HepG2 (cell line): Measurements from ENCODE around the gene TNFRSF6B. TPM values are rescaled to one million over a fixed set of nuclear protein-coding genes. Genes with fewer than 3 reads are reported as not detected.
A peak's percentile ranks its signal among the peaks of the same experiment; 100 is the strongest.

Source experiments
- ATAC-seq: fragments of 200-7000 bp; cut with Tn5 transposase; 3 replicates; pipeline ENCODE4 v1.9.1; 2020; ENCODE audit warnings: mild to moderate bottlenecking, moderate library complexity
- BruUV-seq: library from RNA; stranded (reverse); fragments of 400-500 nt; replicated peaks from 2 replicates; lab custom pipeline; 2021; lab: Mats Ljungman, UMichigan
- CTCF ChIA-PET: fragments of 300-600 bp; formaldehyde crosslinking; extraction: SDS; loops from one replicate; lab custom pipeline; 2021; ENCODE audit warnings: low total read pairs, inconsistent platforms, low intra/inter-chr PET ratio; lab: Yijun Ruan, JAX
- POLR2A ChIA-PET: fragments of 350-600 bp; sonication (Branson Sonifier 250); formaldehyde crosslinking; loops from one replicate; lab custom pipeline; 2020; ENCODE audit warnings: antibody characterized with exemption, inconsistent platforms; lab: Yijun Ruan, JAX
- DNase-seq: peaks from one replicate; pipeline ENCODE4 v3.0.0-alpha.2; 2015; ENCODE audit warnings: low spot score
- FAIRE-seq: peaks from 3 replicates; lab custom pipeline; 2011; peaks lifted over from hg19 to GRCh38; lab: Jason Lieb, UNC
- H2AFZ ChIP-seq: one replicate; pipeline ENCODE4 v1.6.1; 2011; ENCODE audit warnings: low read length, inconsistent platforms
- H3K27ac ChIP-seq: fragments of 300-600 bp; 3 replicates; pipeline ENCODE4 v1.8.0; 2011; ENCODE audit warnings: mixed run types, mild to moderate bottlenecking, mixed read lengths, low read length, inconsistent platforms; ENCODE audit not compliant: insufficient read depth; ENCODE audit errors: extremely low read length
- H3K27me3 ChIP-seq, 2 experiments: fragments of 200-600 bp in 1 of 2; 2 replicates in 1 of 2; 3 replicates in 1 of 2; pipeline versions ENCODE4 v1.6.0 to v1.8.0; 2011; ENCODE audit warnings: low read length in 2 of 2, mild to moderate bottlenecking in 2 of 2, moderate library complexity in 2 of 2, inconsistent platforms in 1 of 2; ENCODE audit not compliant: insufficient read depth in 2 of 2, control insufficient read depth in 1 of 2
- H3K36me3 ChIP-seq, 2 experiments: fragments of 200-600 bp in 1 of 2; replicated peaks in 1 of 2; 2 replicates in 1 of 2; 3 replicates in 1 of 2; pipeline versions ENCODE4 v1.5.1 to v1.8.0; 2011; ENCODE audit warnings: low read length in 2 of 2, inconsistent platforms in 1 of 2; ENCODE audit not compliant: insufficient read depth in 2 of 2, control insufficient read depth in 1 of 2
- H3K4me1 ChIP-seq: 2 replicates; pipeline ENCODE4 v1.5.1; 2012; ENCODE audit warnings: low read length, inconsistent platforms; ENCODE audit not compliant: insufficient read depth
- H3K4me2 ChIP-seq: 2 replicates; pipeline ENCODE4 v1.6.0; 2011; ENCODE audit warnings: low read depth, low read length, inconsistent platforms
- H3K4me3 ChIP-seq, 3 experiments: fragments of 200-600 bp in 1 of 3; sonication (generic), shearing (Covaris generic) in 1 of 3; replicated peaks in 1 of 3; 2 replicates each; pipeline ENCODE4 v1.5.1; 2011 to 2016; ENCODE audit warnings: low read length in 3 of 3, inconsistent platforms in 2 of 3, low read depth in 2 of 3, mild to moderate bottlenecking in 2 of 3, control low read depth in 1 of 3, mixed read lengths in 1 of 3; ENCODE audit not compliant: insufficient read depth in 1 of 3
- H3K79me2 ChIP-seq: one replicate; pipeline ENCODE4 v1.6.1; 2011; ENCODE audit warnings: low read length, inconsistent platforms; ENCODE audit not compliant: insufficient read depth
- H3K9ac ChIP-seq: 2 replicates; pipeline ENCODE4 v1.6.0; 2011; ENCODE audit warnings: mild to moderate bottlenecking, low read depth, low read length, inconsistent platforms; ENCODE audit not compliant: insufficient read depth
- H3K9me3 ChIP-seq: 2 replicates; pipeline ENCODE4 v1.5.1; 2012; ENCODE audit warnings: mild to moderate bottlenecking, low read length
- H4K20me1 ChIP-seq: 2 replicates; pipeline ENCODE4 v1.6.0; 2011; ENCODE audit warnings: inconsistent platforms, mild to moderate bottlenecking, low read length, moderate library complexity; ENCODE audit not compliant: insufficient read depth
- BRD4 ChIP-seq: sonication (generic); formaldehyde crosslinking; IDR thresholded peaks from 2 replicates; pipeline ENCODE4 v1.4.0; 2020; ENCODE audit warnings: missing genetic modification reagents
- CHCHD3 ChIP-seq: sonication (generic); formaldehyde crosslinking; IDR thresholded peaks from 2 replicates; pipeline ENCODE4 v1.8.0; 2022; ENCODE audit warnings: mild to moderate bottlenecking, missing genetic modification reagents, moderate library complexity
- ELF1 ChIP-seq: sonication (generic); formaldehyde crosslinking; IDR thresholded peaks from 2 replicates; pipeline ENCODE4 v1.4.0; 2020; ENCODE audit warnings: missing genetic modification reagents
- HOXA3 ChIP-seq: sonication (generic); formaldehyde crosslinking; IDR thresholded peaks from 2 replicates; pipeline ENCODE4 v1.5.0; 2020; ENCODE audit warnings: missing genetic modification reagents
- KLF16 ChIP-seq, 2 experiments: sonication (generic) in 1 of 2; formaldehyde crosslinking in 1 of 2; IDR thresholded peaks; 2 replicates each; pipeline versions ENCODE4 v1.6.1 to v1.8.0; 2016 to 2023; ENCODE audit warnings: missing genetic modification reagents in 2 of 2, missing compliant biosample characterization in 1 of 2
- NFATC3 ChIP-seq: sonication (generic); formaldehyde crosslinking; IDR thresholded peaks from 2 replicates; pipeline ENCODE4 v1.5.1; 2020; ENCODE audit warnings: mild to moderate bottlenecking, missing genetic modification reagents
- NR1H2 ChIP-seq: sonication (generic); formaldehyde crosslinking; IDR thresholded peaks from 2 replicates; pipeline ENCODE4 v1.8.1; 2022; ENCODE audit warnings: low read depth, missing genetic modification reagents, borderline replicate concordance
- SALL1 ChIP-seq: sonication (generic); formaldehyde crosslinking; IDR thresholded peaks from 2 replicates; pipeline ENCODE4 v1.8.0; 2022; ENCODE audit warnings: mild to moderate bottlenecking, missing genetic modification reagents
- STAT5B ChIP-seq: sonication (generic); formaldehyde crosslinking; IDR thresholded peaks from 2 replicates; pipeline ENCODE4 v1.4.0; 2020; ENCODE audit warnings: missing genetic modification reagents
- U2AF1 ChIP-seq: fragments of 200-400 bp; formaldehyde crosslinking; optimal IDR thresholded peaks from 2 replicates; pipeline ENCODE3; 2017; ENCODE audit warnings: mild to moderate bottlenecking, low read depth, low read length
- XBP1 ChIP-seq: sonication (generic); formaldehyde crosslinking; IDR thresholded peaks from 2 replicates; pipeline ENCODE4 v1.5.0; 2020; ENCODE audit warnings: missing genetic modification reagents
- ZFYVE20 ChIP-seq: sonication (generic); formaldehyde crosslinking; IDR thresholded peaks from 2 replicates; pipeline ENCODE4 v1.8.0; 2023; ENCODE audit warnings: low read depth, mild to moderate bottlenecking, moderate library complexity, missing genetic modification reagents, borderline replicate concordance
- ZNF292 ChIP-seq: sonication (generic); formaldehyde crosslinking; IDR thresholded peaks from 2 replicates; pipeline ENCODE4 v1.8.1; 2022; ENCODE audit warnings: mild to moderate bottlenecking, low read depth, missing genetic modification reagents, borderline replicate concordance
- WGBS: methylation state at CpG from one replicate; pipeline ENCODE4 v1.1.6; 2017; ENCODE audit warnings: low lambda C conversion rate; 5-methylcytosine and 5-hydroxymethylcytosine counted together
- in situ Hi-C: cut with HindIII; loops from 2 replicates; pipeline ENCODE4 v1.10.0; 2017; ENCODE audit warnings: low pct_unique_long_range_greater_than_20kb; ENCODE audit not compliant: extremely low pct_ligation_motif_present
- intact Hi-C: fragments of 100-400 bp; cut with micrococcal nuclease; formaldehyde crosslinking; loops from one replicate; pipeline ENCODE4 v1.10.0; 2022; ENCODE audit not compliant: unreplicated experiment
- polyA plus RNA-seq, 8 experiments: library from polyadenylated mRNA; depleted of rRNA in 3 of 8; stranded (reverse) in 7 of 8; unstranded in 1 of 8; fragments of >200 nt; fragmentation: Illumina TruSeq in 4 of 8; extraction: Trizol in 4 of 8; gene quantifications; 2 replicates each; pipeline versions ENCODE4 v1.2.1 to v1.2.3, GENCODE V29; 2011 to 2016; ENCODE audit warnings: low read depth in 4 of 8, missing spikeins in 1 of 8, mixed read lengths in 1 of 8; ENCODE audit not compliant: insufficient read depth in 1 of 8
- total RNA-seq, 5 experiments: library from RNA; depleted of rRNA; stranded (reverse); fragments of >200 nt; fragmentation: Illumina TruSeq; extraction: Trizol; gene quantifications; 2 replicates each; pipeline ENCODE4 v1.2.3, GENCODE V29; 2016; ENCODE audit warnings: low read depth in 1 of 5
- TF ChIP-seq, protein P1 (sequence below): sonication (generic); formaldehyde crosslinking; IDR thresholded peaks from 2 replicates; pipeline ENCODE4 v1.8.0; 2023; ENCODE audit warnings: mild to moderate bottlenecking, missing genetic modification reagents
- TF ChIP-seq, protein P2 (sequence below): sonication (generic); formaldehyde crosslinking; IDR thresholded peaks from 2 replicates; pipeline ENCODE4 v1.5.0; 2020; ENCODE audit warnings: mild to moderate bottlenecking, missing genetic modification reagents
- TF ChIP-seq, protein P3 (sequence below), 2 experiments: sonication (generic) in 1 of 2; formaldehyde crosslinking in 1 of 2; IDR thresholded peaks; 2 replicates each; pipeline versions ENCODE4 v1.4.0 to v1.6.1; 2018 to 2020; ENCODE audit warnings: missing genetic modification reagents in 2 of 2, borderline replicate concordance in 1 of 2, low read depth in 1 of 2, mild to moderate bottlenecking in 1 of 2, missing biosample characterization in 1 of 2
- TF ChIP-seq, protein P4 (sequence below): sonication (generic); formaldehyde crosslinking; IDR thresholded peaks from 2 replicates; pipeline ENCODE4 v1.8.0; 2022; ENCODE audit warnings: mild to moderate bottlenecking, missing genetic modification reagents, moderate library complexity

The TNFRSF6B gene
- total and polyA plus RNA-seq, 2 of the 13 experiments (the other 11 are each of a cell fraction or from before 2014, with no cell fraction given), result 0.24 TPM; not detected in 1

DNA sequence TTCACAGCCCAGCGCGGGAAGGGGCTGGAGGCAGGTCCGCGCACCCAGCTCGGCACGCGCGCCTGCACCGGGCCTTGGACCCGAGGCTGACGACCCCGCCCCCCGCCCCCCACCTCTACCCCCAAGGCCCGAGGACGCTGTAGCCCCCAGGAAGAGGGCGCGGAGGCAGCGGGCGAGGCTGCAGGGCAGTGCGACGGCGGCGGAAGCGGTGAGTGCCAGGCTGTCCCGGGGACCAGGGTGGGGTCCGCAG is 41.2 kb downstream of the TNFRSF6B start (continued):
- TF ChIP-seq SALL1 (CRISPR knock-in tag), result peak; percentile 34; the same call in 1 of the 2 replicates
- TF ChIP-seq CHCHD3 (CRISPR knock-in tag), result peak; percentile 6; the same call in 1 of the 2 replicates
- 0 out of 2 replicates have a peak, but pooled peaks have one; percentile 60 for TF ChIP-seq ZFYVE20
- TF ChIP-seq NR1H2 (CRISPR knock-in tag), result peak; percentile 3
- TF ChIP-seq, all 625 proteins: peak for 29

DNA sequence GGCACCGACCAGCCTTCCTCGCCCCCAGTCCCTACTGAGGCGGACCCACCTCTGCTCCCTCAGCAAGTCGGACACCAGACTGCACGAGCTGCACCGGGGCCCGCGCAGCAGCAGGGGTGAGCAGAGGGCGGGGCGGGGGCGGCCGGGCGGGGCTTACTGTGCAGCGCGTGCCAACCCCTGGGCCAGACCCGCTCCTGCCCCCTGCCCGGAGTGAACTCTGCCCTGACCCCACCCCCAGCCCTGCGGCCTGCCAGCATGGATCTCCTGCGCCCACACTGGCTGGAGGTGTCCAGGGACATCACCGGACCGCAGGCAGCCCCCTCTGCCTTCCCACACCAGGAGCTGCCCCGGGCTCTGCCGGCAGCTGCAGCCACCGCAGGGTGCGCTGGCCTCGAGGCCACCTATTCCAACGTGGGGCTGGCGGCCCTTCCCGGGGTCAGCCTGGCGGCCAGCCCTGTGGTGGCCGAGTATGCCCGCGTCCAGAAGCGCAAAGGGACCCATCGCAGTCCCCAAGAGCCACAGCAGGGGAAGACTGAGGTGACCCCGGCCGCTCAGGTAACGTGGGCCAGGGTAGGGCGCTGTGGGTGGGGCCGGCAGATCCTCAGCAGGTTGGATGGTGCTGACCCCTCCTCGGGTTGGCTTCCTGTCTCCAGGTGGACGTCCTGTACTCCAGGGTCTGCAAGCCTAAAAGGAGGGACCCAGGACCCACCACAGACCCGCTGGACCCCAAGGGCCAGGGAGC is 41.7 kb downstream of the TNFRSF6B start:
- peak overlapping the region; percentile 74 to 93 (median 85) for H3K4me3 ChIP-seq
- FAIRE-seq, result no peak
- H3K9me3 ChIP-seq, result no peaks in the 10 kb centered on the region
- under 1% methylated on average over 21 of the region's 43 CpGs for WGBS
- H4K20me1 ChIP-seq, result no peaks in the 10 kb centered on the region
- H3K9ac ChIP-seq, result peak overlapping the region; percentile 87
- peaks cover 60% of the 10 kb centered on the region for H3K4me1 ChIP-seq
- peaks cover 31 to 38% of the 10 kb centered on the region in 2 experiments for H3K36me3 ChIP-seq
- peak overlapping the region; percentile 93 for H3K27ac ChIP-seq
- intact Hi-C loops, result loop anchor here (5.0 kb wide), 1 partner anchor 201 kb away; the partner anchor contains the start of gene PTK6
- TSS peak; percentile 72 for BruUV-seq
- H2AFZ ChIP-seq, result no peak overlapping the region
- H3K27me3 ChIP-seq, result no peaks in the 10 kb centered on the region
- CTCF ChIA-PET, result interaction anchor here (2.5 kb wide), 1 partner anchor 31 kb away, joined by 8 read pairs; the partner anchor contains the start of genes ARFRP1 and ZGPAT
- POLR2A ChIA-PET, result interaction anchor here (0.5 to 7.3 kb wide), 30 partner anchors 11 to 1671 kb away, joined by 3 to 190 read pairs (median 4); partner anchors contain the start of genes ARFRP1, C20orf204, GMEB2 and RTEL1
- DNase-seq, result peak; percentile 90
- in situ Hi-C loops, result no loop called here
- peak; percentile 55 for ATAC-seq
- peak overlapping the region; percentile 90 for H3K4me2 ChIP-seq
- H3K79me2 ChIP-seq, result peaks cover 27% of the 10 kb centered on the region
- TF ChIP-seq, protein P1, sequence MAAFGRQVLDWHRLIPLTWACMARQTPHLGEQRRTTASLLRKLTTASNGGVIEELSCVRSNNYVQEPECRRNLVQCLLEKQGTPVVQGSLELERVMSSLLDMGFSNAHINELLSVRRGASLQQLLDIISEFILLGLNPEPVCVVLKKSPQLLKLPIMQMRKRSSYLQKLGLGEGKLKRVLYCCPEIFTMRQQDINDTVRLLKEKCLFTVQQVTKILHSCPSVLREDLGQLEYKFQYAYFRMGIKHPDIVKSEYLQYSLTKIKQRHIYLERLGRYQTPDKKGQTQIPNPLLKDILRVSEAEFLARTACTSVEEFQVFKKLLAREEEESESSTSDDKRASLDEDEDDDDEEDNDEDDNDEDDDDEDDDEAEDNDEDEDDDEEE (CRISPR knock-in tag), result no peak
- peak; percentile 36; the same call in 1 of the 2 replicates for TF ChIP-seq XBP1
- peak; percentile 97 for TF ChIP-seq NFATC3
- TF ChIP-seq STAT5B, result no peak; the same call in 1 of the 2 replicates
- peak; percentile 98 for TF ChIP-seq BRD4
- no peak; the same call in 1 of the 2 replicates for TF ChIP-seq ELF1 (CRISPR knock-in tag)
- TF ChIP-seq, protein P2, sequence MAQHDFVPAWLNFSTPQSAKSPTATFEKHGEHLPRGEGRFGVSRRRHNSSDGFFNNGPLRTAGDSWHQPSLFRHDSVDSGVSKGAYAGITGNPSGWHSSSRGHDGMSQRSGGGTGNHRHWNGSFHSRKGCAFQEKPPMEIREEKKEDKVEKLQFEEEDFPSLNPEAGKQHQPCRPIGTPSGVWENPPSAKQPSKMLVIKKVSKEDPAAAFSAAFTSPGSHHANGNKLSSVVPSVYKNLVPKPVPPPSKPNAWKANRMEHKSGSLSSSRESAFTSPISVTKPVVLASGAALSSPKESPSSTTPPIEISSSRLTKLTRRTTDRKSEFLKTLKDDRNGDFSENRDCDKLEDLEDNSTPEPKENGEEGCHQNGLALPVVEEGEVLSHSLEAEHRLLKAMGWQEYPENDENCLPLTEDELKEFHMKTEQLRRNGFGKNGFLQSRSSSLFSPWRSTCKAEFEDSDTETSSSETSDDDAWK, result no peak
- TF ChIP-seq, protein P3, sequence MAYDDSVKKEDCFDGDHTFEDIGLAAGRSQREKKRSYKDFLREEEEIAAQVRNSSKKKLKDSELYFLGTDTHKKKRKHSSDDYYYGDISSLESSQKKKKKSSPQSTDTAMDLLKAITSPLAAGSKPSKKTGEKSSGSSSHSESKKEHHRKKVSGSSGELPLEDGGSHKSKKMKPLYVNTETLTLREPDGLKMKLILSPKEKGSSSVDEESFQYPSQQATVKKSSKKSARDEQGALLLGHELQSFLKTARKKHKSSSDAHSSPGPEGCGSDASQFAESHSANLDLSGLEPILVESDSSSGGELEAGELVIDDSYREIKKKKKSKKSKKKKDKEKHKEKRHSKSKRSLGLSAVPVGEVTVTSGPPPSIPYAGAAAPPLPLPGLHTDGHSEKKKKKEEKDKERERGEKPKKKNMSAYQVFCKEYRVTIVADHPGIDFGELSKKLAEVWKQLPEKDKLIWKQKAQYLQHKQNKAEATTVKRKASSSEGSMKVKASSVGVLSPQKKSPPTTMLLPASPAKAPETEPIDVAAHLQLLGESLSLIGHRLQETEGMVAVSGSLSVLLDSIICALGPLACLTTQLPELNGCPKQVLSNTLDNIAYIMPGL (CRISPR knock-in tag; IDR thresholded peaks at IDR 0.05; ENCODE audit: borderline replicate concordance in 1 of 2, low read depth in 1 of 2), result peak; percentile 69 to 92; a peak in 3 of 4 replicates
- no peak for TF ChIP-seq U2AF1
- TF ChIP-seq, protein P4, sequence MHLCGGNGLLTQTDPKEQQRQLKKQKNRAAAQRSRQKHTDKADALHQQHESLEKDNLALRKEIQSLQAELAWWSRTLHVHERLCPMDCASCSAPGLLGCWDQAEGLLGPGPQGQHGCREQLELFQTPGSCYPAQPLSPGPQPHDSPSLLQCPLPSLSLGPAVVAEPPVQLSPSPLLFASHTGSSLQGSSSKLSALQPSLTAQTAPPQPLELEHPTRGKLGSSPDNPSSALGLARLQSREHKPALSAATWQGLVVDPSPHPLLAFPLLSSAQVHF, result peak; percentile 95; the same call in 1 of the 2 replicates
- peak; percentile 82 for TF ChIP-seq HOXA3 (CRISPR knock-in tag)
- TF ChIP-seq KLF16 (CRISPR knock-in tag; IDR thresholded peaks at IDR 0.05), result peak in 1 of 2 experiments; percentile 13; a peak in 2 of 4 replicates
- TF ChIP-seq ZNF292 (CRISPR knock-in tag), result no peak
